Endothelial cell of umbilical vein (primary cell): ENCODE results near the gene PIK3R2.

Experiments
- EZH2 ChIP-seq: IDR thresholded peaks from 2 replicates; pipeline ENCODE4 v1.6.1; 2012; ENCODE audit warnings: borderline replicate concordance, low read depth, mild to moderate bottlenecking, moderate library complexity, low read length, inconsistent platforms; ENCODE audit not compliant: severe bottlenecking
- POLR2AphosphoS5 ChIP-seq: IDR thresholded peaks from 2 replicates; pipeline ENCODE4 v1.6.1; 2012; ENCODE audit warnings: low read depth, mild to moderate bottlenecking, control low read depth, low read length, moderate library complexity; ENCODE audit not compliant: insufficient read depth
- TF ChIP-seq, protein P1 (sequence below), 2 donors: IDR thresholded peaks; 1 replicate in 1 of 2; 2 replicates in 1 of 2; pipeline ENCODE4 v1.5.1; 2011; ENCODE audit warnings: low read length in 2 of 2, mild to moderate bottlenecking in 2 of 2, moderate library complexity in 2 of 2, control low read depth in 1 of 2, inconsistent platforms in 1 of 2, low read depth in 1 of 2; ENCODE audit not compliant: insufficient read depth in 1 of 2; ENCODE audit errors: extremely low read depth in 1 of 2
- TF ChIP-seq, protein P2 (sequence below): IDR thresholded peaks from 2 replicates; pipeline ENCODE4 v1.6.1; 2011; ENCODE audit not compliant: insufficient read depth, insufficient read length

DNA sequence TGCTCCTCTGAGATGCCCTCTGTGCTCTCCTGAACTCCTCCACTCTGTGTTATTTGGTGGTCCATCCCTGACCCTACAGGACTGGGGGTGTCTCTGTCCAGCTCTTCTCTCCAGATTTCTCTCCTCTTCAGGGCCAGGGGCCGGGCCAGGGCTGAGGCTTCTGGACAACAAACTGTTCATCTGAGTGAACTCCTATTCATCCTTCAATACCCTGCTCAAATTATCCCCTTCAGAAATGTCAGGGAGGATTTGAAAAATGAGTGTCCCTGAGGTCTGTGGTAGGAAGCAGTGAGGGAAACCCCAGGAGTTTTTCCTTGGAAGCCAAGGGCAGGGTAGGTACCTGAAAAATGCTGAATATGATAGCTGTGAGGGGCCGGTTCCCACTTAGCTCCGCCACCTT lies 65.6 kb downstream of the PIK3R2 start:
- TF ChIP-seq, protein P1, sequence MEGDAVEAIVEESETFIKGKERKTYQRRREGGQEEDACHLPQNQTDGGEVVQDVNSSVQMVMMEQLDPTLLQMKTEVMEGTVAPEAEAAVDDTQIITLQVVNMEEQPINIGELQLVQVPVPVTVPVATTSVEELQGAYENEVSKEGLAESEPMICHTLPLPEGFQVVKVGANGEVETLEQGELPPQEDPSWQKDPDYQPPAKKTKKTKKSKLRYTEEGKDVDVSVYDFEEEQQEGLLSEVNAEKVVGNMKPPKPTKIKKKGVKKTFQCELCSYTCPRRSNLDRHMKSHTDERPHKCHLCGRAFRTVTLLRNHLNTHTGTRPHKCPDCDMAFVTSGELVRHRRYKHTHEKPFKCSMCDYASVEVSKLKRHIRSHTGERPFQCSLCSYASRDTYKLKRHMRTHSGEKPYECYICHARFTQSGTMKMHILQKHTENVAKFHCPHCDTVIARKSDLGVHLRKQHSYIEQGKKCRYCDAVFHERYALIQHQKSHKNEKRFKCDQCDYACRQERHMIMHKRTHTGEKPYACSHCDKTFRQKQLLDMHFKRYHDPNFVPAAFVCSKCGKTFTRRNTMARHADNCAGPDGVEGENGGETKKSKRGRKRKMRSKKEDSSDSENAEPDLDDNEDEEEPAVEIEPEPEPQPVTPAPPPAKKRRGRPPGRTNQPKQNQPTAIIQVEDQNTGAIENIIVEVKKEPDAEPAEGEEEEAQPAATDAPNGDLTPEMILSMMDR (IDR thresholded peaks at IDR 0.05; ENCODE audit: extremely low read depth in 1 of 2, insufficient read depth in 1 of 2, low read depth in 1 of 2, low read length in 2 of 2): no peak
- TF ChIP-seq POLR2AphosphoS5 (no peak), EZH2 (no peak)
- TF ChIP-seq, protein P2, sequence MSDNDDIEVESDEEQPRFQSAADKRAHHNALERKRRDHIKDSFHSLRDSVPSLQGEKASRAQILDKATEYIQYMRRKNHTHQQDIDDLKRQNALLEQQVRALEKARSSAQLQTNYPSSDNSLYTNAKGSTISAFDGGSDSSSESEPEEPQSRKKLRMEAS: no peak
